IMR-90 (cell line): ENCODE results near the gene SPSB4. TPM values are rescaled to one million over a fixed set of nuclear protein-coding genes. Genes with fewer than 3 reads are reported as not detected.

Experiments used
- ATAC-seq: fragments of 200-7000 bp; cut with Tn5 transposase; 2 replicates; pipeline ENCODE4 v1.9.1; 2020; ENCODE audit warnings: low read depth, mild to moderate bottlenecking, moderate library complexity
- BruUV-seq: library from RNA; stranded (reverse); fragments of 400-500 nt; replicated peaks from 2 replicates; lab custom pipeline; 2021; lab: Mats Ljungman, UMichigan
- CTCF ChIA-PET: fragments of 300-600 bp; formaldehyde crosslinking; extraction: SDS; loops from one replicate; lab custom pipeline; 2021; ENCODE audit warnings: antibody characterized with exemption; lab: Yijun Ruan, JAX
- POLR2A ChIA-PET: fragments of 300-600 bp; sonication (Branson Sonifier 250); formaldehyde crosslinking; loops from one replicate; lab custom pipeline; 2022; ENCODE audit warnings: antibody characterized with exemption; ENCODE audit not compliant: unreplicated experiment; lab: Charles Lee
- DNase-seq: peaks from one replicate; pipeline ENCODE4 v3.0.0; 2013
- H2AFZ ChIP-seq: replicated peaks from 2 replicates; pipeline ENCODE3; 2013; ENCODE audit warnings: low read length, mild to moderate bottlenecking; ENCODE audit not compliant: poor library complexity
- H2AK5ac ChIP-seq: 2 replicates; pipeline ENCODE4 v1.6.1; 2013; ENCODE audit warnings: low read depth, low read length, inconsistent platforms
- H2AK9ac ChIP-seq: replicated peaks from 2 replicates; pipeline ENCODE3; 2013; ENCODE audit warnings: mild to moderate bottlenecking, low read depth, low read length, moderate library complexity; ENCODE audit not compliant: poor library complexity
- H2BK120ac ChIP-seq: 2 replicates; pipeline ENCODE4 v1.6.1; 2013; ENCODE audit warnings: low read depth, low read length, inconsistent platforms
- H2BK15ac ChIP-seq: 3 replicates; pipeline ENCODE4 v1.6.1; 2013; ENCODE audit warnings: low read depth, low read length, inconsistent platforms
- H2BK20ac ChIP-seq: 2 replicates; pipeline ENCODE4 v1.6.1; 2013; ENCODE audit warnings: low read depth, mild to moderate bottlenecking, inconsistent platforms, low read length, moderate library complexity
- H2BK5ac ChIP-seq: 2 replicates; pipeline ENCODE4 v1.6.1; 2013; ENCODE audit warnings: mild to moderate bottlenecking, low read depth, low read length, inconsistent platforms; ENCODE audit not compliant: poor library complexity, severe bottlenecking
- H3K14ac ChIP-seq: replicated peaks from 2 replicates; pipeline ENCODE4 v1.6.1; 2013; ENCODE audit warnings: low read depth, low read length, inconsistent platforms
- H3K18ac ChIP-seq: 2 replicates; pipeline ENCODE4 v1.6.1; 2013; ENCODE audit warnings: low read depth, low read length, control low read depth
- H3K23ac ChIP-seq: 2 replicates; pipeline ENCODE4 v1.6.1; 2013; ENCODE audit warnings: low read depth, low read length, inconsistent platforms
- H3K27ac ChIP-seq: 2 replicates; pipeline ENCODE4 v1.5.1; 2013; ENCODE audit warnings: mild to moderate bottlenecking, control low read depth, low read length; ENCODE audit not compliant: insufficient read depth
- H3K27me3 ChIP-seq: 2 replicates; pipeline ENCODE4 v1.6.1; 2013; ENCODE audit warnings: low read length; ENCODE audit not compliant: control insufficient read depth, insufficient read depth
- H3K36me3 ChIP-seq: 2 replicates; pipeline ENCODE4 v1.6.1; 2013; ENCODE audit warnings: low read length, mixed read lengths; ENCODE audit not compliant: control insufficient read depth, insufficient read depth
- H3K4ac ChIP-seq: 2 replicates; pipeline ENCODE4 v1.6.1; 2013; ENCODE audit warnings: low read depth, low read length, inconsistent platforms
- H3K4me1 ChIP-seq: 2 replicates; pipeline ENCODE4 v1.6.1; 2013; ENCODE audit warnings: low read length, mixed read lengths; ENCODE audit not compliant: control insufficient read depth, insufficient read depth
- H3K4me2 ChIP-seq: 2 replicates; pipeline ENCODE4 v1.6.1; 2013; ENCODE audit warnings: low read depth, mild to moderate bottlenecking, control low read depth, low read length, moderate library complexity
- H3K4me3 ChIP-seq: 2 replicates; pipeline ENCODE4 v1.5.1; 2013; ENCODE audit warnings: low read depth, mild to moderate bottlenecking, control low read depth, low read length, moderate library complexity; ENCODE audit not compliant: insufficient read depth
- H3K56ac ChIP-seq: 2 replicates; pipeline ENCODE4 v1.6.1; 2013; ENCODE audit warnings: low read length, inconsistent platforms; ENCODE audit not compliant: insufficient read depth; ENCODE audit errors: extremely low read depth
- H3K79me1 ChIP-seq, 2 experiments: 2 replicates each; pipeline ENCODE4 v1.6.1; 2013; ENCODE audit warnings: low read length in 2 of 2, inconsistent platforms in 1 of 2, low read depth in 1 of 2
- H3K9ac ChIP-seq: 2 replicates; pipeline ENCODE4 v1.6.1; 2013; ENCODE audit warnings: low read depth, low read length, control low read depth
- H3K9me1 ChIP-seq: 2 replicates; pipeline ENCODE4 v1.6.1; 2013; ENCODE audit warnings: low read length, inconsistent platforms; ENCODE audit not compliant: insufficient read depth
- H3K9me3 ChIP-seq: 2 replicates; pipeline ENCODE4 v1.6.1; 2013; ENCODE audit warnings: low read length; ENCODE audit not compliant: control insufficient read depth, insufficient read depth
- H4K20me1 ChIP-seq: 2 replicates; pipeline ENCODE4 v1.6.1; 2013; ENCODE audit warnings: low read length, inconsistent platforms; ENCODE audit not compliant: insufficient read depth
- H4K5ac ChIP-seq: 2 replicates; pipeline ENCODE4 v1.6.1; 2013; ENCODE audit warnings: mild to moderate bottlenecking, low read depth, low read length, control low read depth
- H4K8ac ChIP-seq, 2 experiments: 2 replicates each; pipeline ENCODE4 v1.6.1; 2013; ENCODE audit warnings: low read depth in 2 of 2, low read length in 2 of 2, control low read depth in 1 of 2, inconsistent platforms in 1 of 2
- H4K91ac ChIP-seq: 2 replicates; pipeline ENCODE4 v1.6.1; 2013; ENCODE audit warnings: low read depth, low read length, inconsistent platforms; ENCODE audit not compliant: insufficient read depth
- CEBPB ChIP-seq: IDR thresholded peaks from 2 replicates; pipeline ENCODE4 v1.6.1; 2012; ENCODE audit warnings: low read depth, low read length, improper control_type of control experiment
- CHD1 ChIP-seq: IDR thresholded peaks from 2 replicates; pipeline ENCODE4 v1.6.1; 2012; ENCODE audit warnings: low read depth, low read length, improper control_type of control experiment
- FOS ChIP-seq: fragments of 150-350 bp; IDR thresholded peaks from 2 replicates; pipeline ENCODE4 v1.6.1; 2016; ENCODE audit warnings: low read depth, low read length
- MAZ ChIP-seq: IDR thresholded peaks from 2 replicates; pipeline ENCODE4 v1.6.1; 2012; ENCODE audit warnings: low read depth, mild to moderate bottlenecking, low read length, improper control_type of control experiment, moderate library complexity, borderline replicate concordance
- NFE2L2 ChIP-seq: fragments of 150-350 bp; IDR thresholded peaks from 2 replicates; pipeline ENCODE4 v1.6.1; 2016; ENCODE audit warnings: low read depth, mild to moderate bottlenecking, low read length
- POLR2A ChIP-seq: IDR thresholded peaks from 2 replicates; pipeline ENCODE4 v1.6.1; 2012; ENCODE audit warnings: mild to moderate bottlenecking, low read depth, low read length
- RAD21 ChIP-seq: IDR thresholded peaks from 2 replicates; pipeline ENCODE4 v1.6.1; 2012; ENCODE audit warnings: low read length, improper control_type of control experiment
- RCOR1 ChIP-seq: IDR thresholded peaks from 2 replicates; pipeline ENCODE4 v1.6.1; 2012; ENCODE audit warnings: mild to moderate bottlenecking, low read length, improper control_type of control experiment; ENCODE audit not compliant: insufficient replicate concordance
- RFX5 ChIP-seq: IDR thresholded peaks from 2 replicates; pipeline ENCODE4 v1.8.0; 2012; ENCODE audit warnings: low read depth, mild to moderate bottlenecking, low read length, moderate library complexity
- SMC3 ChIP-seq: fragments of 150-350 bp; IDR thresholded peaks from 2 replicates; pipeline ENCODE4 v1.6.1; 2016; ENCODE audit warnings: low read depth, mild to moderate bottlenecking, antibody characterized with exemption, low read length, moderate library complexity
- WGBS, 2 experiments: methylation state at CpG; one replicate each; pipeline versions ENCODE4 v1.1.5 to v1.1.7; 2013; ENCODE audit warnings: missing lambda C conversion rate in 2 of 2; ENCODE audit not compliant: insufficient read length in 1 of 2; ENCODE audit errors: extremely low coverage in 2 of 2; 5-methylcytosine and 5-hydroxymethylcytosine counted together
- dilution Hi-C: fragments of 300-500 bp; cut with HindIII; formaldehyde crosslinking; loops from one replicate; pipeline ENCODE4 v1.14.3; 2018; ENCODE audit warnings: low sequenced_read_pairs; ENCODE audit not compliant: unreplicated experiment
- in situ Hi-C: fragments of 300-500 bp; cut with MboI; formaldehyde crosslinking; loops from 3 replicates; pipeline ENCODE4 v1.14.3; 2019; ENCODE audit warnings: low sequenced_read_pairs, inconsistent platforms, mixed read lengths
- intact Hi-C: fragments of 100-400 bp; cut with micrococcal nuclease; formaldehyde crosslinking; loops from 2 replicates; pipeline ENCODE4 v1.10.0; 2022
- polyA plus RNA-seq, 3 experiments: library from polyadenylated mRNA; depleted of rRNA; stranded (reverse); fragments of >200 nt; gene quantifications; 2 replicates each; pipeline ENCODE4 v1.2.3, GENCODE V29; 2012; ENCODE audit warnings: low replicate concordance in 1 of 3
- total RNA-seq: library from RNA; depleted of rRNA; stranded (reverse); fragments of >200 nt; gene quantifications from 2 replicates; pipeline ENCODE4 v1.2.3, GENCODE V29; 2012
- TF ChIP-seq, protein P1 (sequence below): fragments of 150-350 bp; IDR thresholded peaks from 2 replicates; pipeline ENCODE4 v1.6.1; 2016; ENCODE audit warnings: low read depth, mild to moderate bottlenecking, low read length, moderate library complexity, borderline replicate concordance
- TF ChIP-seq, protein P2 (sequence below): conservative IDR thresholded peaks from 2 replicates; pipeline ENCODE4 v1.5.1; 2012; ENCODE audit warnings: mild to moderate bottlenecking, low read depth, low read length, improper control_type of control experiment

Gene SPSB4
- total and polyA plus RNA-seq, 2 of the 4 experiments (the other 2 are of a cell fraction) = not detected

DNA sequence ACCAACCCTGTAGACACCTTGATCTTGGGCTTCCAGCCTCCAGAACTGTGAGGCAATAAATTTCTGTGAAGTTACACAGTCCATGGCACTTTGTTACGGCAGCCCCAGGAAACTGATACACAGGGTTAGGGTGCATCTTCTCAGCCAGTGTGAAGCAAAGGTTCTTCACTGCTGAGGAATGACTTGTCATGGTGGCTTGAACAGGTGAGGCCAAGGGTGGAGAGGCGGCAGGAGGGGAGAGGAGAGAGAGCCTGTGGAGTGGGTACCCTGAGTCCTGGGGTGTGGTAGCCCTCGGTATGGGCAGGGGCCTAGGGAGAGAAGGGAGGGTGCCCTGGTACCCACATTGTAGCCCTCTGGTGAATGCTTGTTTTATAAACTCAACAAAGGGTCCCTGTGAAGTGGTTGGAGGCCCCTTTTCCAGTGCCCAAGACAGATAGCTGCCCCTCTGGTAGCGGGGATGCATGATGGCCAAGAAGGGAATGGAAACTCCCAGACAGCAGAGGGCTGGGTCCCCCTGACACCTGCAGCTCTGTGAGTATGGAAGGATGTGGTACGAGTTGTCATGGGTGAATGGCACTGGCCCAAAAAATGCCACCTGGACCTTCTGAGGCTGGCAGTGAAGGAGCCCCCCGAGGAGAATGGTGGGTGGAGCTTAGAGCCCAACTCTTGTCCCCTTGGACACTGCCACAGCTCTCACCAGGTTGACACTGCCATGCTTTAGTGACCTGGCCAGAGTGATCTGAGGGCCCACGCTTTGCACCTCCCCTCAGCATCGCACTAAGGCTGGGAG, 49.6 kb downstream of the SPSB4 start:
- no peak overlapping the region for H3K4me2 ChIP-seq
- no peaks in the 10 kb centered on the region for H3K4me1 ChIP-seq
- H3K4me3 ChIP-seq = no peak overlapping the region
- H2AK9ac ChIP-seq = no peak overlapping the region
- H2BK5ac ChIP-seq = no peak overlapping the region
- H3K56ac ChIP-seq = no peak overlapping the region
- no peak overlapping the region for H4K91ac ChIP-seq
- H3K18ac ChIP-seq = no peak overlapping the region
- DNase-seq = no peak
- no peak overlapping the region for H4K5ac ChIP-seq
- H3K79me1 ChIP-seq = no peaks in the 10 kb centered on the region
- dilution Hi-C loops (no loop called here), intact Hi-C loops (no loop called here), in situ Hi-C loops (loop anchor here (10.0 kb wide), 1 partner anchor 206 kb away; no protein-coding TSS in a partner anchor)
- no peaks in the 10 kb centered on the region for H3K9me1 ChIP-seq
- no peak overlapping the region for H4K8ac ChIP-seq
- H2AFZ ChIP-seq = no peak overlapping the region
- H3K4ac ChIP-seq = no peak overlapping the region
- TF ChIP-seq RAD21 (no peak), POLR2A (no peak), SMC3 (no peak), CHD1 (no peak), CEBPB (no peak), RCOR1 (no peak), NFE2L2 (no peak), FOS (no peak), MAZ (no peak), RFX5 (no peak)
- TF ChIP-seq, protein P1, sequence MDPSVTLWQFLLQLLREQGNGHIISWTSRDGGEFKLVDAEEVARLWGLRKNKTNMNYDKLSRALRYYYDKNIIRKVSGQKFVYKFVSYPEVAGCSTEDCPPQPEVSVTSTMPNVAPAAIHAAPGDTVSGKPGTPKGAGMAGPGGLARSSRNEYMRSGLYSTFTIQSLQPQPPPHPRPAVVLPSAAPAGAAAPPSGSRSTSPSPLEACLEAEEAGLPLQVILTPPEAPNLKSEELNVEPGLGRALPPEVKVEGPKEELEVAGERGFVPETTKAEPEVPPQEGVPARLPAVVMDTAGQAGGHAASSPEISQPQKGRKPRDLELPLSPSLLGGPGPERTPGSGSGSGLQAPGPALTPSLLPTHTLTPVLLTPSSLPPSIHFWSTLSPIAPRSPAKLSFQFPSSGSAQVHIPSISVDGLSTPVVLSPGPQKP = no peak
- TF ChIP-seq, protein P2, sequence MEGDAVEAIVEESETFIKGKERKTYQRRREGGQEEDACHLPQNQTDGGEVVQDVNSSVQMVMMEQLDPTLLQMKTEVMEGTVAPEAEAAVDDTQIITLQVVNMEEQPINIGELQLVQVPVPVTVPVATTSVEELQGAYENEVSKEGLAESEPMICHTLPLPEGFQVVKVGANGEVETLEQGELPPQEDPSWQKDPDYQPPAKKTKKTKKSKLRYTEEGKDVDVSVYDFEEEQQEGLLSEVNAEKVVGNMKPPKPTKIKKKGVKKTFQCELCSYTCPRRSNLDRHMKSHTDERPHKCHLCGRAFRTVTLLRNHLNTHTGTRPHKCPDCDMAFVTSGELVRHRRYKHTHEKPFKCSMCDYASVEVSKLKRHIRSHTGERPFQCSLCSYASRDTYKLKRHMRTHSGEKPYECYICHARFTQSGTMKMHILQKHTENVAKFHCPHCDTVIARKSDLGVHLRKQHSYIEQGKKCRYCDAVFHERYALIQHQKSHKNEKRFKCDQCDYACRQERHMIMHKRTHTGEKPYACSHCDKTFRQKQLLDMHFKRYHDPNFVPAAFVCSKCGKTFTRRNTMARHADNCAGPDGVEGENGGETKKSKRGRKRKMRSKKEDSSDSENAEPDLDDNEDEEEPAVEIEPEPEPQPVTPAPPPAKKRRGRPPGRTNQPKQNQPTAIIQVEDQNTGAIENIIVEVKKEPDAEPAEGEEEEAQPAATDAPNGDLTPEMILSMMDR = no peak
- no peak overlapping the region for H2AK5ac ChIP-seq
- no peak overlapping the region for H2BK20ac ChIP-seq
- ATAC-seq = no peak
- H3K23ac ChIP-seq = no peak overlapping the region
- no peak overlapping the region for H3K14ac ChIP-seq
- ChIA-PET CTCF (no interaction called here), POLR2A (no interaction called here)
- WGBS, 2 experiments = 72% methylated on average over 2 of the region's 8 CpGs; no CpG with 5 or more reads in 1 of the 2 experiments
- no peak overlapping the region for H3K9ac ChIP-seq
- no peaks in the 10 kb centered on the region for H4K20me1 ChIP-seq
- BruUV-seq = no TSS peak
- H3K27me3 ChIP-seq = peaks cover 24% of the 10 kb centered on the region
- no peaks in the 10 kb centered on the region for H3K9me3 ChIP-seq
- no peak overlapping the region for H2BK15ac ChIP-seq
- H2BK120ac ChIP-seq = no peak overlapping the region
- H3K27ac ChIP-seq = no peak overlapping the region
- H3K36me3 ChIP-seq = no peaks in the 10 kb centered on the region
